Keratinocyte (primary cell): ENCODE measurements around the gene SLC44A1. TPM values are rescaled to one million over a fixed set of nuclear protein-coding genes. Genes with fewer than 3 reads are reported as not detected.

Source experiments
- DNase-seq: peaks from one replicate; pipeline ENCODE4 v3.0.0-alpha.2; 2011; ENCODE audit warnings: low read depth, missing footprints, low spot score
- FAIRE-seq: peaks from 2 replicates; lab custom pipeline; 2011; peaks lifted over from hg19 to GRCh38; lab: Jason Lieb, UNC
- H2AFZ ChIP-seq: 2 replicates; pipeline ENCODE4 v1.6.0; 2012; ENCODE audit warnings: low read length, control low read depth, inconsistent platforms; ENCODE audit not compliant: control insufficient read depth
- H3K27ac ChIP-seq: 2 replicates; pipeline ENCODE4 v1.5.1; 2011; ENCODE audit warnings: low read length; ENCODE audit not compliant: control insufficient read depth, insufficient read depth
- H3K27me3 ChIP-seq: 3 replicates; pipeline ENCODE4 v1.6.0; 2011; ENCODE audit warnings: low read length; ENCODE audit not compliant: control insufficient read depth, insufficient read depth; ENCODE audit errors: extremely low read depth
- H3K36me3 ChIP-seq, 2 experiments: 2 replicates in 1 of 2; 3 replicates in 1 of 2; pipeline ENCODE4 v1.5.1; 2011; ENCODE audit warnings: low read length in 2 of 2, mild to moderate bottlenecking in 1 of 2; ENCODE audit not compliant: control insufficient read depth in 2 of 2, insufficient read depth in 2 of 2; ENCODE audit errors: extremely low read depth in 1 of 2
- H3K4me1 ChIP-seq: 3 replicates; pipeline ENCODE4 v1.5.1; 2011; ENCODE audit warnings: low read length; ENCODE audit not compliant: control insufficient read depth, insufficient read depth; ENCODE audit errors: extremely low read depth
- H3K4me2 ChIP-seq: 3 replicates; pipeline ENCODE4 v1.6.0; 2011; ENCODE audit warnings: low read depth, low read length; ENCODE audit not compliant: control insufficient read depth, insufficient read depth; ENCODE audit errors: extremely low read depth
- H3K4me3 ChIP-seq, 3 experiments: fragments of 200-600 bp in 1 of 3; sonication (generic) in 1 of 3; 2 replicates in 2 of 3; 3 replicates in 1 of 3; pipeline ENCODE4 v1.5.1; 2011 to 2016; ENCODE audit warnings: low read length in 3 of 3, mild to moderate bottlenecking in 3 of 3, control low read depth in 2 of 3, inconsistent platforms in 1 of 3, low read depth in 1 of 3, mixed read lengths in 1 of 3, mixed run types in 1 of 3, moderate library complexity in 1 of 3; ENCODE audit not compliant: control insufficient read depth in 2 of 3, insufficient read depth in 2 of 3; ENCODE audit errors: extremely low read depth in 1 of 3
- H3K79me2 ChIP-seq: 2 replicates; pipeline ENCODE4 v1.6.0; 2012; ENCODE audit warnings: low read length; ENCODE audit not compliant: control insufficient read depth, insufficient read depth
- H3K9ac ChIP-seq: 3 replicates; pipeline ENCODE4 v1.6.0; 2011; ENCODE audit warnings: low read length; ENCODE audit not compliant: control insufficient read depth, insufficient read depth; ENCODE audit errors: extremely low read depth
- H3K9me1 ChIP-seq: 3 replicates; pipeline ENCODE4 v1.6.0; 2011; ENCODE audit warnings: low read length; ENCODE audit not compliant: control insufficient read depth, insufficient read depth; ENCODE audit errors: extremely low read depth
- H3K9me3 ChIP-seq: 2 replicates; pipeline ENCODE4 v1.5.1; 2012; ENCODE audit warnings: low read depth, low read length; ENCODE audit not compliant: control insufficient read depth
- H4K20me1 ChIP-seq: 3 replicates; pipeline ENCODE4 v1.6.0; 2011; ENCODE audit warnings: low read length; ENCODE audit not compliant: control insufficient read depth, insufficient read depth; ENCODE audit errors: extremely low read depth
- EZH2 ChIP-seq: IDR thresholded peaks from one replicate; pipeline ENCODE4 v1.6.1; 2012; ENCODE audit warnings: inconsistent platforms, mild to moderate bottlenecking, low read length, moderate library complexity
- dilution Hi-C: fragments of 300-500 bp; cut with MboI; formaldehyde crosslinking; loops from one replicate; pipeline ENCODE4 v1.7.0; 2020; ENCODE audit warnings: low sequenced_read_pairs; ENCODE audit not compliant: extremely low pct_ligation_motif_present
- polyA plus RNA-seq, 5 experiments: library from polyadenylated mRNA; depleted of rRNA in 3 of 5; stranded (reverse) in 3 of 5; stranded (forward) in 1 of 5; unstranded in 1 of 5; fragments of >200 nt; gene quantifications; 1 replicate in 1 of 5; 2 replicates in 3 of 5; 3 replicates in 1 of 5; pipeline versions ENCODE4 v1.2.1 to v1.2.3, GENCODE V29; 2011 to 2012; ENCODE audit warnings: missing spikeins in 2 of 5, low read depth in 1 of 5, low replicate concordance in 1 of 5
- TF ChIP-seq, protein P1 (sequence below), 3 experiments: IDR thresholded peaks in 1 of 3; conservative IDR thresholded peaks in 1 of 3; optimal IDR thresholded peaks in 1 of 3; 2 replicates in 2 of 3; 3 replicates in 1 of 3; pipeline versions ENCODE3 to v1.5.1; 2011; ENCODE audit warnings: low read length in 3 of 3, mild to moderate bottlenecking in 3 of 3, moderate library complexity in 2 of 3, control low read depth in 1 of 3, inconsistent platforms in 1 of 3; ENCODE audit not compliant: insufficient read depth in 2 of 3; ENCODE audit errors: extremely low read depth in 1 of 3

SLC44A1 gene
- polyA plus RNA-seq, 1 donor (not counting 4 experiments of a cell fraction or from before 2014, with no cell fraction given): 22.9 TPM

- no peaks in the 10 kb centered on the region for H3K36me3 ChIP-seq
- H3K4me3 ChIP-seq: peak overlapping the region in 2 of 3 experiments; percentile 56 to 57
- TF ChIP-seq, protein P1, sequence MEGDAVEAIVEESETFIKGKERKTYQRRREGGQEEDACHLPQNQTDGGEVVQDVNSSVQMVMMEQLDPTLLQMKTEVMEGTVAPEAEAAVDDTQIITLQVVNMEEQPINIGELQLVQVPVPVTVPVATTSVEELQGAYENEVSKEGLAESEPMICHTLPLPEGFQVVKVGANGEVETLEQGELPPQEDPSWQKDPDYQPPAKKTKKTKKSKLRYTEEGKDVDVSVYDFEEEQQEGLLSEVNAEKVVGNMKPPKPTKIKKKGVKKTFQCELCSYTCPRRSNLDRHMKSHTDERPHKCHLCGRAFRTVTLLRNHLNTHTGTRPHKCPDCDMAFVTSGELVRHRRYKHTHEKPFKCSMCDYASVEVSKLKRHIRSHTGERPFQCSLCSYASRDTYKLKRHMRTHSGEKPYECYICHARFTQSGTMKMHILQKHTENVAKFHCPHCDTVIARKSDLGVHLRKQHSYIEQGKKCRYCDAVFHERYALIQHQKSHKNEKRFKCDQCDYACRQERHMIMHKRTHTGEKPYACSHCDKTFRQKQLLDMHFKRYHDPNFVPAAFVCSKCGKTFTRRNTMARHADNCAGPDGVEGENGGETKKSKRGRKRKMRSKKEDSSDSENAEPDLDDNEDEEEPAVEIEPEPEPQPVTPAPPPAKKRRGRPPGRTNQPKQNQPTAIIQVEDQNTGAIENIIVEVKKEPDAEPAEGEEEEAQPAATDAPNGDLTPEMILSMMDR (optimal IDR thresholded peaks at IDR 0.05 in 1 of 3, IDR thresholded peaks at IDR 0.05 in 1 of 3, conservative IDR thresholded peaks at IDR 0.05 in 1 of 3; ENCODE audit: extremely low read depth in 1 of 3, insufficient read depth in 2 of 3, low read length in 3 of 3): no peak
- TF ChIP-seq EZH2: no peak
- H4K20me1 ChIP-seq: no peaks in the 10 kb centered on the region
- H3K9ac ChIP-seq: peak overlapping the region; percentile 35
- DNase-seq (no peak), FAIRE-seq (peak; percentile 48)
- no peaks in the 10 kb centered on the region for H3K27me3 ChIP-seq
- H3K4me1 ChIP-seq: peaks cover 7% of the 10 kb centered on the region
- H3K27ac ChIP-seq: no peak overlapping the region
- peak overlapping the region; percentile 74 for H2AFZ ChIP-seq
- H3K9me3 ChIP-seq: no peaks in the 10 kb centered on the region
- dilution Hi-C loops: no loop called here
- H3K9me1 ChIP-seq: no peaks in the 10 kb centered on the region
- H3K79me2 ChIP-seq: no peaks in the 10 kb centered on the region
- H3K4me2 ChIP-seq: peak overlapping the region; percentile 66
These were observed 141.0 kb downstream of the SLC44A1 start for GRCh38 chr9:105385381-105385985.

- Histone ChIP-seq H3K4me3 (no peak overlapping the region), H3K4me2 (no peak overlapping the region), H3K9me3 (no peaks in the 10 kb centered on the region), H3K9ac (no peak overlapping the region), H3K36me3 (no peaks in the 10 kb centered on the region), H3K4me1 (peaks cover 5% of the 10 kb centered on the region), H3K27me3 (no peaks in the 10 kb centered on the region), H3K9me1 (no peaks in the 10 kb centered on the region), H3K27ac (no peak overlapping the region), H3K79me2 (no peaks in the 10 kb centered on the region), H2AFZ (no peak overlapping the region), H4K20me1 (no peaks in the 10 kb centered on the region)
- TF ChIP-seq, protein P1 (optimal IDR thresholded peaks at IDR 0.05 in 1 of 3, IDR thresholded peaks at IDR 0.05 in 1 of 3, conservative IDR thresholded peaks at IDR 0.05 in 1 of 3; ENCODE audit: extremely low read depth in 1 of 3, insufficient read depth in 2 of 3, low read length in 3 of 3): no peak
- no peak for TF ChIP-seq EZH2
- dilution Hi-C loops: no loop called here
- FAIRE-seq (no peak), DNase-seq (no peak)
These were observed 145.3 kb downstream of the SLC44A1 start for GRCh38 chr9:105389796-105390195.
